Measurements from ENCODE around the gene LMTK3. TPM values are rescaled to one million over a fixed set of nuclear protein-coding genes. Genes with fewer than 3 reads are reported as not detected.

Gene LMTK3
- total and polyA plus RNA-seq, 2 of the 4 experiments (the other 2 are of a cell fraction) = 0.18 to 0.87 TPM

GRCh38 chr19:48530066-48530720, 18.6 kb upstream of the LMTK3 start:
- Histone ChIP-seq H3K9ac (ENCODE audit: low read depth, low read length) (no peak overlapping the region), H3K27me3 (ENCODE audit: control insufficient read depth, insufficient read depth, low read length) (peaks cover 4% of the 10 kb centered on the region), H3K4ac (ENCODE audit: low read depth, low read length) (no peak overlapping the region), H3K9me1 (ENCODE audit: insufficient read depth, low read length) (no peaks in the 10 kb centered on the region), H3K4me1 (ENCODE audit: control insufficient read depth, insufficient read depth, low read length) (no peaks in the 10 kb centered on the region), H4K5ac (ENCODE audit: low read depth, low read length) (no peak overlapping the region), H3K23ac (ENCODE audit: low read depth, low read length) (no peak overlapping the region), H4K8ac (ENCODE audit: low read depth in 2 of 2, low read length in 2 of 2) (no peak overlapping the region), H2AFZ (replicated peaks; ENCODE audit: low read length, poor library complexity) (no peak overlapping the region), H3K18ac (ENCODE audit: low read depth, low read length) (no peak overlapping the region), H2AK5ac (ENCODE audit: low read depth, low read length) (no peak overlapping the region), H3K14ac (replicated peaks; ENCODE audit: low read depth, low read length) (no peak overlapping the region), H3K36me3 (ENCODE audit: control insufficient read depth, insufficient read depth, low read length) (no peaks in the 10 kb centered on the region), H2AK9ac (replicated peaks; ENCODE audit: low read depth, low read length, poor library complexity) (no peak overlapping the region), H4K20me1 (ENCODE audit: insufficient read depth, low read length) (no peaks in the 10 kb centered on the region), H3K9me3 (ENCODE audit: control insufficient read depth, insufficient read depth, low read length) (peaks cover 10% of the 10 kb centered on the region), H3K56ac (ENCODE audit: extremely low read depth, insufficient read depth, low read length) (no peak overlapping the region; the same call in 1 of the 2 replicates), H3K4me3 (ENCODE audit: insufficient read depth, low read depth, low read length) (no peak overlapping the region), H4K91ac (ENCODE audit: insufficient read depth, low read depth, low read length) (no peak overlapping the region), H2BK5ac (ENCODE audit: low read depth, low read length, poor library complexity, severe bottlenecking) (no peak overlapping the region), H2BK15ac (ENCODE audit: low read depth, low read length) (no peak overlapping the region), H3K27ac (ENCODE audit: insufficient read depth, low read length) (no peak overlapping the region), H3K4me2 (ENCODE audit: low read depth, low read length) (no peak overlapping the region), H2BK20ac (ENCODE audit: low read depth, low read length) (no peak overlapping the region), H3K79me1 (ENCODE audit: low read depth in 1 of 2, low read length in 2 of 2) (no peaks in the 10 kb centered on the region), H2BK120ac (ENCODE audit: low read depth, low read length) (no peak overlapping the region)
- dilution Hi-C loops (cut with HindIII; ENCODE audit: low sequenced_read_pairs, unreplicated experiment) (no loop called here), intact Hi-C loops (cut with micrococcal nuclease) (no loop called here), in situ Hi-C loops (cut with MboI; ENCODE audit: low sequenced_read_pairs) (no loop called here)
- TF ChIP-seq MAZ (IDR thresholded peaks at IDR 0.05; ENCODE audit: borderline replicate concordance, low read depth, low read length) (no peak), RAD21 (IDR thresholded peaks at IDR 0.05; ENCODE audit: low read length) (no peak), CEBPB (IDR thresholded peaks at IDR 0.05; ENCODE audit: low read depth, low read length) (no peak)
- ATAC-seq (ENCODE audit: low read depth) (no peak), DNase-seq (no peak)
- CTCF ChIA-PET = interaction anchor here (0.7 kb wide), 1 partner anchor 661 kb away, joined by 3 read pairs; no protein-coding TSS in a partner anchor
- POLR2A ChIA-PET (ENCODE audit: unreplicated experiment) = no interaction called here
- WGBS, 2 experiments (ENCODE audit: extremely low coverage in 2 of 2, insufficient read length in 1 of 2) = 59% methylated on average over 8 of the region's 20 CpGs; no CpG with 5 or more reads in 1 of the 2 experiments
- no TSS peak for BruUV-seq (replicated peaks)

Measured in IMR-90 (cell line).